Activated naive CD8-positive, alpha-beta T cell treated with anti-CD3 and anti-CD28 coated beads, Interleukin-2, amount 50 U/mL, for 16 hours (primary cell): ENCODE data around the gene EP400.
"Not testable (repeated sequence)": the region's sequence is repeated elsewhere in the genome, so short reads cannot be mapped to it uniquely, and the experiment has no call there.

Experiments used
- DNase-seq: peaks from one replicate; pipeline ENCODE4 v3.0.0-alpha.2; 2020; ENCODE audit warnings: low read depth, low spot score

Gene EP400

GRCh38 chr12:132046561-132046960 lies 96.8 kb downstream of the EP400 start:
- DNase-seq: no peak

DNA sequence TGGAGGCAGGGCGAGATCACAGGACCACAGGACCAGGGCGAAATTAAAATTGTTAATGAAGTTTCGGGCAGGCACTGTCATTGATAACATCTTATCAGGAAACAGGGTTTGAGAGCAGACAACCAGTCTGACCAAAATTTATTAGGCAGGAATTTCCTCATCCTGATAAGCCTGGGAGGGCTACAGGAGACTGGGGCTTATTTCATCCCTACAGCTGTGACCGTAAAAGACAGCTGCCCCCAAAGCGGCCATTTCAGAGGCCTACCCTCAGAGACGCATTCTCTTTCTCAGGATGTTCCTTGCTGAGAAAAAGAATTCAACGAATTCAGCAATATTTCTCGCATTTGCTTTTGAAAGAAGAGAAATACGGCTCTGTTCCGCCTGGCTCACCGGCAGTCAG lies 97.9 kb downstream of the EP400 start:
- DNase-seq: not testable (repeated sequence)

DNA sequence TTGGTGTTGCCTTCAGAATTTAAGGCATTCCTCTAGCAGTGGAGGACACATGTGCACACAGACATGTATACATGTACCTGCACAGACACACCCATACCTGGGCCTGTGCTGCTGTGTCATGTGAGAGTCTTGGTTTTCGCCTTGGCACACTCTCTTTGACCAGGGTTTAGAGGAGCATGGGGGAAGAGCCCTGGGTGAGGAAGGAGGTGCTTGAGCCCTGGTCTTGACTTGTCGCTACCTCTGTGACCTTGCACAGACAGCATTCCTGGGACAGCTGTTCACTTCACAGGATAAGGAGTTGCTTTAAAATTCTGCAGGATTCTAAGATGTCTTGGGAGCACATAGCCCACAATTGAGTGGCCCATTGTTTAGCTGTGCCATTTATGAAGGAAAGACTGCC lies 99.7 kb downstream of the EP400 start:
- DNase-seq: no peak

DNA sequence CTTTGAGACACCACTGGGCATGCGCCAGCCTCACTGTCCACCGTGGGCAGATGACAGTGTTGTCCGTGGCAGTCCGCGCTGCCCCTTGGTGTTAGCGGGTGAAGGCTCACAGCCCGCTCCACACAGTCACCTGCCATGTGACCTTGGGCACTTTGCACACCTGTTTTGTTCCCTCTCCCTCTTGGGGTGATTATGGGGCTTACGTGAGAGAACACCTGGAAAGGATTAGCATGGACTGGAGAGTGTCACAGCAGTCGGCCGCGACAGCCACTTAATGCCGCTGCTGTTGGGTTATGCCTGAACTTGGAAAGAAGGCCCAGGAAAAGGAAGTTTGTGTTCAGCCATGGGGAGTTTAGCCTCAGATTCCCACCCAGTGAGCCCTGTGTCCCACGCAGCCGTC lies 100.1 kb downstream of the EP400 start:
- DNase-seq: no peak

DNA sequence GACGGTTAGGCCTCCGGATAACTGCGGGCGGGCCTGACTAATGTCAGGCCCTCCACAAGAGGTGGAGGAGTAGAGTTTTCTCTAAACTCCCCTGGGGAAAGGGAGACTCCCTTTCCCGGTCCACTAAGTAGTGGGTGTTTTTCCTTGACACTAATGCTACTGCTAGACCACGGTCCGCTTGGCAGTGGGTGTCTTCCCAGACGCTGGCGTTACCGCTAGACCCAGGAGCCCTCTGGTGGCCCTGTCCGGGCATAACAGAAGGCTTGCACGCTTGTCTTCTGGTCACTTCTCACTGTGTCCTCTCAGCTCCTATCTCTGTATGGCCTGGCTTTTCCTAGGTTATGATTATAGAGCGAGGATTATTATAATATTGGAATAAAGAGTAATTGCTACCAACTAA lies 102.0 kb downstream of the EP400 start:
- not testable (repeated sequence) for DNase-seq

GRCh38 chr12:132052196-132052932 lies 102.6 kb downstream of the EP400 start:
- DNase-seq: no peak

- no peak for DNase-seq
These were observed 103.9 kb downstream of the EP400 start for GRCh38 chr12:132053338-132054330.

GRCh38 chr12:132054983-132055382 lies 105.2 kb downstream of the EP400 start:
- no peak for DNase-seq

DNA sequence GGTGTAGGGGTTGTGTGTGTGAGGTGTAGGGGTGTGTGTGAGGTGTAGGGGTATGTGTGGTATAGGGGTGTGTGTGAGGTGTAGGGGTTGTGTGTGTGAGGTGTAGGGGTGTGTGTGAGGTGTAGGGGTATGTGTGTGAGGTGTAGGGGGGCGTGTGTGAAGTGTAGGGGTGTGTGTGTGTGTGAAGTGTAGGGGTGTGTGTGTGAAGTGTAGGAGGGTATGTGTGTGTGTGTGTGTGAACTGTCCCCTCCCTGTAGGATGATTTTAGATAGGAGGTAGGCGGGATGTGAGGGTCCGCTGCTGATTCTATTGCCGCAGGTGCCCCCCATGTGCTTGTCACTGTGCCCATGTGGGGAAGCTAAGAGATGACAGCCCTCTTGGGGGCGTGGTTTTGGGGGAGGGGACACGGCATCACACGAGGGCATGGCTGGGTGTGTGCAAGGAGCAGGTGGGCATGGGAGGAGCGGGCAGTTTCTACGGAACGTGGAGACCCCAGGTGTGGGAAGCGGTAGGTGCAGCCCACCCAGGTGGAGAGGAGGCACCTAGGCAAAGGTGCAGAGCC lies 105.9 kb downstream of the EP400 start:
- DNase-seq: no peak

DNA sequence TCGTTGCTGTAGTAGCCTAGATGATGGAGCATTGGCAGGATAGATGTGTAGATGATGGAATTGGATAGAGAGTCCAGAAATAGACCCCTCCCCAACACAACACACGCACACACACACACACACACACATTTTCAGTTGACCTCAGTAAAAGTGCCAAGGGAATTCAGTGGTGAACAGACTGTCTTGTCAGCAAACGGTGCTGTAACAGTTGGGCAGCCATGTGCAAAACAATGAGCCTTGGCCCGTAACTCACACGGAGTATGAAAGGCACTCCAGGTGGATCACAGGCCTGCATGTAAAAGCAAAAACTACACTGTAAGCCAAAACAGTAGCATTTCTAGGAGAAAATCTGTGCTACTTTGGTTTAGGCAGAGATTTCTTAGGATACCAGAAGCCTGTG lies 106.6 kb downstream of the EP400 start:
- DNase-seq: no peak

- DNase-seq: no peak
These were observed 107.2 kb downstream of the EP400 start for GRCh38 chr12:132056951-132057350.

GRCh38 chr12:132057691-132058090 lies 107.9 kb downstream of the EP400 start:
- DNase-seq: no peak

DNA sequence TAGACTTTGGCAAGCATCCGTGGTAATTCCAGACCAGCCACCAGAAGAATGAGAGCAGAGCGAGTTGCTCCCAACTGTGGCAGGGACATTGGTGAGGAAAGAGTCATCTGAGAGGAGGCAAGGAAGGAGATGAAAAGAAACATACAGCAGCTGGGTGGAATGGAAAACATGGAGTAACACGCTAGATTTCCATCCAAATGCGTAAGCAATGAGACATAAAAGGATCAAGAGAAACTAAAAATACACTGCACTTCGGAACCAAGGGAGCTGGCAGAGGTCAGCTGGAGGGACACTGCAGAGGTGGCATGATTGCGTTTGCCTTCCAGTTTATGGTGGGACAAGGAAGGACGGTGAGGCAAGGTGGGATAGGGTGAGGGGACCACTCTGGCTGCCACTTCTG lies 111.5 kb downstream of the EP400 start:
- no peak for DNase-seq

DNA sequence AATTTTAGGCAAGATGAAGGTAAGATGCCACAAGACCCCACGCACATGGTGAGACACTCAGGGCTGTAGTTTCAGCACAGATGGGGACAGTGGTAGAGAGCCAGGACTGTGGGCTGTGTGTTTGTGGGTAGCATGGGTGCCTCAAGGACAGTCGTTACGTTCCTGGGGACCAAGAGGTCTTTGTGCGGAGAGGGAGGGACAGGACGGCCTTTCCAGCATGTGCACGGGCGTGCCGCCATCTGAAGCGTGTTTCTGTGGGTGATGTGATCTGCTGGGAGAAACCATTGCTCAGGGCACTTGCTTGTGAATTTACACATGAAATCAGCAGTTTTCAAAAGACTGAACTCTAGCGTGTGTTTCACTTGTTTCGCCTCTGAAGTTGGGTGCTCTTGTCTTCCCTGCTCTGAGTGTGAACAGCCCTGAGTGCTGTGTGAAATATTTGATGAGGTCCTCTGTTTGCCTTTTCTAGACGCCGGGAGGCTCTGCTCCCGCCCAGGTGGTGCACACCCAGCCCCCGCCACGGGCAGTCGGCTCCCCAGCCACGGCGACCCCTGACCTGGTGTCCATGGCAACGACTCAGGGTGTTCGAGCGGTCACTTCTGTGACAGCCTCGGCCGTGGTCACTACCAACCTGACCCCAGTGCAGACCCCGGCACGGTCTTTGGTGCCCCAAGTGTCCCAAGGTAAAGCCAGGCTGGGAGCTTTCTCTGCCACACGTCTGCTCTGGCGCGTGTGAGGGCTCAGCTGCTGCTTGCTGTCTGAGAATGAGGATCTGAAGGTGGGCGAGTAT lies 112.1 kb downstream of the EP400 start:
- no peak for DNase-seq

DNA sequence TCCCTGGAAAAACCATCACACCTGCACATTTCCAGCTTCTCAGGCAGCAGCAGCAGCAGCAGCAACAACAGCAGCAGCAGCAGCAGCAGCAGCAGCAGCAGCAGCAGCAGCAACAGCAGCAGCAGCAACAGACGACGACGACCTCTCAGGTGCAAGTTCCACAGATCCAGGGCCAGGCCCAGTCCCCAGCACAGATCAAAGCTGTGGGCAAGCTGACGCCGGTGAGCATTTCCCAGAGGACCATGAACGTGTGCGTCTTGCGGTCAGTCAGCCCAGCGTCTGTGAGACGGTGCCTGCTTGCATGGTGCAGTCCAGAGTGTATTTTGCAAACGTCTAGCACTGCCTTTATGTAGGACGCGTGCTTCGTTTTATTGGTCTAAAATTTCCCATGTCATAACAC lies 112.7 kb downstream of the EP400 start:
- no peak for DNase-seq

GRCh38 chr12:132063491-132063890 lies 113.7 kb downstream of the EP400 start:
- no peak for DNase-seq

DNA sequence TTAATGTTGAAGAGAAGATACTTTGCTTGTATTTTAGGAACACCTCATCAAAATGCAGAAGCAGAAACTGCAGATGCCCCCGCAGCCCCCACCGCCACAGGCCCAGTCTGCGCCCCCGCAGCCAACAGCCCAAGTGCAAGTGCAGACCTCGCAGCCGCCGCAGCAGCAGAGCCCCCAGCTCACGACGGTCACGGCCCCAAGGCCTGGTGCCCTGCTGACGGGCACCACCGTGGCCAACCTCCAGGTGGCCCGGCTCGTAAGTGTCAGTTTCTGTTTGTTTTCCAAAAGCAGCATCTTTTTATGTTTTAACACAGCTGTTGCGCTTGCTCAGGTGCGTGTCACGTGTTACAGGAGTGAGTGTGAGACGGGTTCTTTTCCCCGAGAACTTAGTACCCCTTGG lies 114.9 kb downstream of the EP400 start:
- no peak for DNase-seq

- DNase-seq: no peak
These were observed 115.5 kb downstream of the EP400 start for GRCh38 chr12:132065203-132065602.

DNA sequence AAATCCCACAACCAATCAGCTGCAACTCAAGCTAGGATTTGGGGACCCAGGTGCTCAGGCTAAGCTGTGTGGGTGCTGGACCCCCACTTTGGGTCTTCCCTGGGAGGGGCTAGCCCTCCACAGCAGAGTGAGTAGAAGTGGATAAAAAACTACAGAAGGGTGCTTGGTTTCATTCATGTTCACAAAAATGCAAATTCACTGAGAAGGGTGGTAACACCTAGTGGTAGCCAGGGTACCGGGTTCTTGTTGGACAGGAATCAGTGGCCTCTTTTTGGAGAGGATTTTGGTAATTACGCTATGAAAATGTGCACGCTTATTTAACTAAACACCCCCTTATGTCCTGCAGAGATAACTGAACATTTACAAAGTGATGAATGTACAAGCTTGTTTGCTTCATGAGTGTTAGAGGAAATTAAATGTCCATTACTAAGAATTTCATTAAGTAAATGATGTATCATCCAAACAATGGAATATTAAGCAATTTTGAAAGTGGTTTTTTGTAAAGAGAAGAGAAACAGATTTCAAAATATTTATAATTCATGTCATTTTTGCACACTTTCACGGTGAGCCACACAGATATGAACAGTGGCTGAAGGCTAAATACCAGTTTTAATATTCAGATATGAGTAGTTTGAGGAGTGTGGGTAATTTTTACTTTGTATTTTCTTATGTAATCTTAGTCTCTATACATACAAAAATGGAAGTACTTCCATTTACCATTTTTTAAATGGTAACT lies 116.0 kb downstream of the EP400 start:
- DNase-seq: no peak

DNA sequence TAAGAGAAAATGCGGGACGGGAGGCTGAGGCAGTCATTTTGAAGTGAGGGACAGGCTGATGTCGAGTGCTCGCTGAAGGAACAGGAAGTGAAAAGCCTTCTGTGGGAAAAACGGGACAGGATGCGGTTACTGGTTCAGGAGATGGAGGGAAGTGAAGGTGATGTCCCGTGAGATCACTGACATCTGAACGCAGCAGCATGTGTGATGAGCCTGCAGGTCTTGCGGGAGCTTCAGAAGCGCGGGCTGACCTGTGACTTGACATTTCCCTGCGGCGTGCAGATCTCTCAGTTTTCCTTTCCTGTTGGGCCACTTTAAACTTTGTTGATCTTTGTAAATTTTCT lies 116.6 kb downstream of the EP400 start:
- DNase-seq: no peak

GRCh38 chr12:132066749-132067148 lies 117.0 kb downstream of the EP400 start:
- DNase-seq: no peak
